HG03159 (cell line): ENCODE data around the gene THSD1.

ENCODE experiments used
- ATAC-seq: cut with Tn5 transposase; IDR thresholded peaks from one replicate; pipeline ENCODE4 v1.9.1; 2021; ENCODE audit warnings: mild to moderate bottlenecking, moderate library complexity; ENCODE audit not compliant: unreplicated experiment

THSD1 gene, protein sequence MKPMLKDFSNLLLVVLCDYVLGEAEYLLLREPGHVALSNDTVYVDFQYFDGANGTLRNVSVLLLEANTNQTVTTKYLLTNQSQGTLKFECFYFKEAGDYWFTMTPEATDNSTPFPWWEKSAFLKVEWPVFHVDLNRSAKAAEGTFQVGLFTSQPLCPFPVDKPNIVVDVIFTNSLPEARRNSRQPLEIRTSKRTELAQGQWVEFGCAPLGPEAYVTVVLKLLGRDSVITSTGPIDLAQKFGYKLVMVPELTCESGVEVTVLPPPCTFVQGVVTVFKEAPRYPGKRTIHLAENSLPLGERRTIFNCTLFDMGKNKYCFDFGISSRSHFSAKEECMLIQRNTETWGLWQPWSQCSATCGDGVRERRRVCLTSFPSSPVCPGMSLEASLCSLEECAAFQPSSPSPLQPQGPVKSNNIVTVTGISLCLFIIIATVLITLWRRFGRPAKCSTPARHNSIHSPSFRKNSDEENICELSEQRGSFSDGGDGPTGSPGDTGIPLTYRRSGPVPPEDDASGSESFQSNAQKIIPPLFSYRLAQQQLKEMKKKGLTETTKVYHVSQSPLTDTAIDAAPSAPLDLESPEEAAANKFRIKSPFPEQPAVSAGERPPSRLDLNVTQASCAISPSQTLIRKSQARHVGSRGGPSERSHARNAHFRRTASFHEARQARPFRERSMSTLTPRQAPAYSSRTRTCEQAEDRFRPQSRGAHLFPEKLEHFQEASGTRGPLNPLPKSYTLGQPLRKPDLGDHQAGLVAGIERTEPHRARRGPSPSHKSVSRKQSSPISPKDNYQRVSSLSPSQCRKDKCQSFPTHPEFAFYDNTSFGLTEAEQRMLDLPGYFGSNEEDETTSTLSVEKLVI

DNA sequence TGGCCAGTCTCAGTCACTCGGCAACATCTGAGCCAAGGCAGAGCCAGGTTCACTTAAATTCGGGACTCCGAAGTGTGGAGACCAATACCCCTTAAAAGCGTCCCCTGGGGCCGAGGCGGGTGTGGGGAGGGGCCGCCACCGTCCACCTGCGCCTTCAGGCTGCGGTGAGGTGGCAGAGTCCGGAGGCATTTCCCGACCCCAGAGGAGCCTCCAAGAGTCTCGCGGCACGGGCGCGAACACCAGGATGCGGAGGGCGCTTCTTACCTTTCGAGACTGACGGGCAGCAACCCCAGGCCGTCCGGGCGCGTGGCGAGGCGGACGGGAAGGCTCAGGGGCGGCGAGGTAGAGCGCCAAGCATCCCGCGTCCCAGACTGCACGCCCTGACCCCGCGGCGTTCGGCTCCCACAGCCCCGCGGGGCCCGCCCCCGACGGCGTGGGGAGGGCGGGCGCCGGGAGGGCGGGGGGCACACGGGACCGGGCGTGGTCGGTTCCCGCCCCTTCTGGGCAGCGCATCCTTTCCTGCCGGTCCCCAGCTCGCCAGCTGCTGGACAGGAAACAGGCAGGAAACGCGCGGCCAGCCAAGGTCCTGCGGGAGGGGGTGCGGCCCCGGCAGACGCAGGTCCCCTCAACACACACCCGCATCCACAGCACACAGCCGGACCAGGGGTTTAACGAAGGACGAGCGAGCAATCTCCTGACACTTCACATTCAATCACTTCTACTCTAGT lies at the start of gene THSD1:
Gene THSD1, minus strand, starts transcription at position 406 of the 728 bp plus-strand sequence. CDS start 3,572 bp downstream, outside the sequence.
- ATAC-seq, result no peak

DNA sequence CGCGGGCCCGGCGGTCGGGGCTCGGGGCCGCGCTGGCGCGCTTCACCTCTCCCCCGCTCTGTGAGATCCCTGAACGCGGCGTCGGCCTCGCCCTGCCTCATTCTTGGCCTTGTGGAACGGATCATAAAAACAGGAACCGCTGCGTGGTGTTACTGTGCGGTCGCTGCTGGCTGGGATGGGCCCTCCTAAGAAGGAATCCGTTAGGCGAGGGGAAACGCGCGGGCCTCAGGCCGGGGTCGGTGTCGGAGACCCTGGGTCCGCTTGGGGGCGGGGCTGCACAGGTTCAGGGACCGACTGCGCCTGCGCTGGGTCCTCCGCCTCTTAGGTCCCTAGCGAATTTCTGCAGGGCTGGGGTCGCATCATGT lies 49.7 kb upstream of the THSD1 start:
- ATAC-seq, result peak; percentile 40

DNA sequence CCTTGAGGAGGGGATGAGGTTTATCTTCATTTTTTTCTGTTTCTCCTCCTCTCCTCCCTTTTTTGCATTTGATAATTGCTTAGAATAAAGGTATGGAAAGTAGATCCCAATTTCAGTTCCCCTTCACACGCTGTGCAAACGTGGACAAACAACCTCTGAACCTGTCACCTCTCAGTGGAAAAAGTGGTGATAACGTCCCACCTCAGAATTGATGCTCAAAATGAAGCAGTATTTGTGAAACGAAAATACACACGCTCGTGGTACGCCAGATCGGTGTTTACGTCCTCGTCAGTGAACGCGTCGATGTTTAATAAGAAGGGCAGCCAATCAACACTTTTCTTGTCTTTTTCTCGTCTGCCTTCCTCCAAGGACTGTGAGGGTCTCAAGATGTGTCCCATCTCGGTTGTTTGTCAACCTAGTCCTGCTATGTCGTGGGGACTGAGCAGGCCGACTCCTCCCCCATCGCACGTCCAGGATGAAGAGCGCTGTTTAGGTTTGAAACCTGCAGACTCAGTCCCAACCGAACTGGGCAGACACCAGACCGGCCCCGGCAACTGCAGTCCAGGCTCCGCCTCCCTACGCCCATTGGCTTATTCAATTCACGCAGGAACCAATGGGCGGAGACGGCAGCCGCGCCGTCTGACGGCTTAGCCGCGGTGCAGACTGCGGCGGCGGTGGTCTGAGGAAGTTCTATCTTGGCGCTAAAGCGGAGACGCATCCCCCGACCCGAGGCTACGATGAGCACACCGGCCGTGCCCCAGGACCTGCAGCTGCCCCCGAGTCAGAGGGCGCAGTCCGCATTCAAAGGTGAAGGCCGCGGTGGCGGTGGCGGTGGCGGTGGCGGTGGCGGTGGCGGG lies 49.1 kb upstream of the THSD1 start, which contains the start of gene CKAP2:
Gene CKAP2, plus strand, starts transcription at position 659 of the 857 bp plus-strand sequence. Its CDS starts 79 bp downstream, at position 738.
- peak; percentile 80 for ATAC-seq

DNA sequence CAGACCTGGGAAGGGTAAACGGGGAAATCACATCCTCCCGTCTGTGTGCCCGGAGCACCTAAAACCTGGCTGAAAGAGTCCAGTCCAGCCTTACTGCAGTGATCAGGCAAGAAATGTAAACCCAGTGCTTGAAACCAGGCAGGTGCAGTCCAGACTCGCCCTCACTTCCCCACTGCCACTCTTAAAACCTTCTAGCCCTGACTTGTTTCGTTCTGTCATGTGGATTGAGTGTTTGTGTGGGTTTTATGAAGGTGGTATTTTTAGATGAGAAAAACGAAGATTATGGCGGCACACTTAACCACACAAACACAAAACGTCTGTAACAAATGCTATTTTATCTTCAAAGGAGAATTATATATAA lies 48.5 kb upstream of the THSD1 start:
- peak; percentile 22 for ATAC-seq

DNA sequence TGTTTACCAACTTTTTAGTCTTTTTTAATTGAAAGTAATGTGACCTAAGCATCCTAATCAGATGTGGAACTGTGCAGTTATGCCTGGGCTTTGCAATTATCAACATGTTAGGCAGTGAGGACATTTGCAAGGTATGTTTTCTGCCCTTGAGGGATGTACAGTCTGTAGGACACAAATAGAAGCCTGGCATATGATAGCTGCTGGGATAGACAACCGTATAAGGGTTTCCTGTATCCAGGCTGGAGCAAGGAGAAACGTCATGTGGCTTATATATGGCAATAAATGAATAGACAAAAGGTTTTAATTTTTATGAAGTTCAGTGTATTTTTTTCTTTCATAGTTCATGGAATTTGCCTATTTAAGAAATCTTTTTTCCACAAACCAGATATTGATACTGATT lies 46.5 kb upstream of the THSD1 start:
- no peak for ATAC-seq

DNA sequence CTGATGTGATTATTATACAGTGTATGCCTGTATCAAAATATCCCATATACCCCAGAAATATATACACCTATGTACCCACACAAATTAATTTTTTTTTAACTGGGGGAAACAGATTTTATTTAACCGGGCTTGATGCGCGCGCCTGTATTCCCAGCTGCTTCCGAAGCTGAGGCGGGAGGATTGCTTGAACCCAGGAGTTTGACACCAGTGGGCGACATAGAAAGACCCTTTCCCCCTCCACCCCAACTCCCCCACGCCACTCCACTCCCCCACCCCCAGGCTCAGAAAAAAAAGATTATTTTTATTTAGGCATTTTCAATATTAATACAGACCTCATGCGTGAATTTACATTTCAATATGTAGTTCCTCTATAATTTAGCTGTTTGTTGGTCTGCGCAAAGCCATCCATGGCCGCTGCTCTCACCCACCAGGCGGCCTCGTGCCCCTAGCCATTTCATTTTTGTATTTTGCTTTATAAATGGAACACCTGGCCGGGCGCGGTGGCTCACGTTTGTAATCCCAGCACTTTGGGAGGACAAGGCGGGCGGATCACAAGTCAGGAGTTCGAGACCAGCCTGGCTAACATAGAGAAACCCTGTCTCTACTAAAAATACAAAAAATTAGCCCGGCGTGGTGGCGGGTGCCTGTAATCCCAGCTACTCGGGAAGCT lies 45.3 kb upstream of the THSD1 start:
- ATAC-seq, result no peak

DNA sequence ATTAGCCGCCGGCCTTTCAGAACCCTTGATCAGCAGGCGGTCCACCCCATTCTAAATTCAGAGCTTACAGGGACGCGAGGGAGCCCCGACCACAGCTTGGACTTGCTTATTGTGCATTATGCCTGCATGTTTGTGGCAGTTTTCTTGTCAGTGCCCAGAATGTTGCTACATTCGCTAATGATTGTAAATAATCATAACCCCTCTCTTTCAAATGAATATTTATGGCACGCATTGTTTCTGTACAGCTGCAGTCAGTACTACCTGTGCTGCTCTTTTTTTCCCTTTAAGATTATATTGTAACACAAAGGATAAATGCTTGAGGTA lies 44.8 kb upstream of the THSD1 start:
- no peak for ATAC-seq

DNA sequence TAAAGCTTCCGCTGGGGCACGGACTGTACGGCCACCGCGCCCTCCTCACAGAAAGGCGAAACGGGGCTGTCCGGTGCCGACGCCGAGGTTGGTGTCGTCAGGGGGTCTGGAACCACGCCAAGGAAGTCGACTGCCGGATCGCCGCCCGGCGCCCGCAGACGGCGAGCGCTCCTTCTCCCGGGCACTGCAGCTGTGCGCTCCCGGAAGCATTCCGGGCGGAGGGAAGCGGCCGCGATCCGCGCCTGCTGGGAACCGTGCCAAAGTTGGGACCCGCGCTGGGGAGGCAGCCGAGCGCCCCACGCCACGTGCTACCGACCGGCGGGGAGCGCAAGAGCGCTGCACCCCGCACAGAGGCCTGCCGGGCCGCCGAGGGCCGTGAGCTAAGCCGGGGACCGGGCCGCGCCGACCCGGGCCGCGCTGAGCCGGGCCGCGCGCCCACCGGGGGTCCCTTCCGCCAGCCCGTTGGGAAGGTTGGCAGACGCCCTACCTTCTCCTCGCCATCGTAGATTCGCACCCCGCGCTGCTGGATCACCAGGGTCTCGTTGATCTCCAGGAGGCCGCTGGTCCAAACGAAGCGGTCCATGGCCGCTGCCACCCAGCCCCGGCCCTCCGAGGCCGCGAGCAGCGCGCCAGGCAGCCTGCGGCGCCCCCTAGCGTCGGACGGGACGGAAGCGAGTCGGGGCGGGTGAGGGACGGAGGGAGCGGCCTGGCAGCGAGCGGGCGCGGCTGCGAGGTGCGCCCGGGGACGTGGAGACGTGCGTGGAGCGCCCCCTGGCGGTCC lies 44.2 kb upstream of the THSD1 start, which contains the start of gene VPS36:
Gene VPS36, minus strand, starts transcription at position 623 of the 781 bp plus-strand sequence. Its CDS starts 40 bp downstream, at position 583.
- peak; percentile 65 for ATAC-seq

DNA sequence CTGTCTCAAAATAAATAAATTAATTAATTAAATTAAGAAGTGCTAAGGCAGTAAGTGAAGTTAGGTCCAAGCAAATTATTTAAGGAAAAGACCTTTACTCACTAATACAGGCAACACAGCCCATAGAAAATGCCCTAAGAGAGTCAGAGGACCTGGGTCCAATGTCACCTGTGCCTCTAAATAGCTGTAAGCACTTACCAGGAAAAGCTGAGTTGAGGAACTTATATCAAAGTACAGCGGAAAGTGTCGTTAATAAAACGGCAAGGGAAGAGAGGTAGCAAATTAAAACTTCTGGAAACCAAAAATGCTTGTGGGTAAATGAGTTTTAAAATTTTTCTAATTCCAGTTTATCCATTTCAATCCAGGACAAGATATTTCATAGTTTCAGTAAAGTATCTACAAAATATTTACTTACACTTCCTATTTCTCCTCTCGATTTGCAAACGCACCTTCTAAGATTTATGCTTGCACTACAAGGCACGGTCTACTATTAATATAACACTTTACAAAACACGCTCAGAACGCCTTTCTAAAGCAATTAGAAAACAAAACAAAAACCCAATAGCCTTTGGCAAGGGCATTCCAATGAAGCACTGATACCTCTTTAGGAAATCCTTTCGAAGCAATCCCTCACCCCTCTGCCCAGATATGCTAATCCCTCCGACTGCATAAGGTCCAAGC lies 43.5 kb upstream of the THSD1 start:
- no peak for ATAC-seq

DNA sequence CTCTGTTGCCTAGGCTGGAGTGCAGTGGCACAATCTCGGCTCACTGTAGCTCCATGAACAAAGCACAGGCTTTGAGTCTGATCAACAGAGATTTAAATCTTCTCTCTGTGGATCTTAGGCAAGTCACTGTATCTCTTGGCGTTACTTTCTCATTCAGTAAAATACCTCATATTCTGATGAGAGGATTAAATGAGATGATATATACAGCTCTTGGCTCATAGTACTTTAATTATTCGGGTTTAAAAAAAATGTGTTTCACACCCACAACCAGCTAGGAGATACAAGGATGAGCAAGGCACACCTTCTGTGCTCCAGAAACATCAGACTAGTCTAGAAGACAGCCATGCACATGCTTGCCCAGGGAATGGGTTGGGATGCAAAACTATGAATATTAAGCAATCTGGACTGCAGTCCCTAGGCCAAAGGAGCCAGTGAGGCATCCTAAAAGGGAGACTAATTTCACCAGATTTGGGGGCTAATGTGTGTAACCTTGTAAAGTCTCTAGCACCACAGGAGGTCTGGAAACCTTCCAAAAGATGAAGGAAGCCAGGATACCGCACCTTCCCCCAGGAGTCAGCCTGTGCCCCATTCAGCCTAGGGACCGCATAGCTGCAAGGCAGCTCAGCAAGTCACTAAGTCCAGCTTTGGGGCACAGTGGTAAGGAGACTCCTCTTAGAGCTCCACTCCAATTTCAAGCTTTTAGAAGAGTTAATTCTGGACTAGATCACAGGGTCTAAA lies 42.0 kb upstream of the THSD1 start:
- ATAC-seq, result no peak

DNA sequence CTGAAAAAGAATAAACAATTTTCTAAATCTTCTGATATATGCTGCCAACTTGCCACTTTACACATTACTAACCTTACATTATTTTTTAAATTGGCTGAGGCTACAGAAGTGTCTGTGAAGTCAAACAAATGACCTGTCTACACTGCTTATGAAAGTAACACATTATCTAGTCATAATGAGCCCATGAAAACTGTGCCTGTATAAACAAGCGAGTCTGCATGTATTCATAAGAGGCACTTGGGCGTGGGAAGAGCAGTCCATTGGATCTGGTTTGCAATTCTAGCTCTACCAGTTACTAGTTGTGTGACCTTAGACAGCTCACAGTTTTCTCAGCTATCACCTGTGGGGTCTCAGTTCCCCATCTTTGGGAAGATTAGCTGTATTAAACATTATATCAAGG lies 41.4 kb upstream of the THSD1 start:
- ATAC-seq, result no peak

DNA sequence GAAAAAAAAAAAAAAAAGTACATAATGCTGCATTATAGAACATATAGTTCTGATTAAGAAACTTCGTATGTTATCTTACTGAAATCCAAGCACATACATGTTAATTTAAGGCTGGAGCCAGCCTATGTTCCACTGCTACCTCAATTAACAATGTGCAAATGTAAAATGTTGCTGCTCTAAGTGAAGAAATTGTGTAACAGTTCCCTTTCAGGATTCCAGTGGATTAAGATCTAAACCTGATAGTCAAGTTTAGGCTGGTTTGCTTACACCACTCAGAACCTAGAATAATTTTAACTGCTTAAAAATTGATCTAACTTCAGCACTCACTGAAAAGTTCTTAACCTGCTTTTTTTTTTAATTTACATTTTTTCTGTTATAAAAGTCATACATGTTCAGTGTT lies 40.3 kb upstream of the THSD1 start:
- no peak for ATAC-seq

DNA sequence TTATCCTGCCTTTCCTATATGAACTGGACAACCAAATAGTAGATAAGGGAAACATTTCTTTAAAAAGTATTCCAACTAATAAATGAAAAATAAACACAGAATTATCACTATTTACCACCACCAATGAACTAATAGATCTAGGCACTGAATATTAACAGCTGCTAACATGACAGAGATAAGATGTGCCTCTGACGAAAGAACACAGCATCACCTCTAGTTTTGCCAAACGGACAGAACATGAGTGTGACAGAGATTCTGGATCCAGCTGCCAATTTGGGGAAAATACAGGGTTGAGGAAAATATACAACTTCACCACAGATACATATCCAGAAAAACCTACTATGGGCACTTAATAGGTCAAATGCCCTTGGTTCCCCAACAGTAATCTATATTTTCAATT lies 26.5 kb upstream of the THSD1 start:
- ATAC-seq, result no peak

DNA sequence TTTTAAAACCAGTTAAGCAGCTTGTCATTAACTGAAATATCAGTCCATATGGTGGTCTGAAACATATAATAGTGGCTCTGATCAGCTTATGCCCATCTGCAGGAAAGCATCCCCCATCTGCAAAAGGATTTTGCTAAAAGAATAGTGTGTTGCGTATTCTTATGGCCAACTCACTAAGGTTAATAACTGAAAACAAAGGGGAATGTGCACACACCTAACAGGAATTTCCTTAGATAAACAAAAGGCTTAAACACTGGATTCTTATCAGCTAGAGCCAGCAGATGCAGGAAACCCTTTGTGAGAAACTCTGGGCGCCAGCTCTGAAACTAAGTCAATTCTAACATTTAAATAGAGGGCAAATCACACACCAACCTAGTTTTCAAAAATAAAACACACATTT lies 22.3 kb upstream of the THSD1 start:
- no peak for ATAC-seq

DNA sequence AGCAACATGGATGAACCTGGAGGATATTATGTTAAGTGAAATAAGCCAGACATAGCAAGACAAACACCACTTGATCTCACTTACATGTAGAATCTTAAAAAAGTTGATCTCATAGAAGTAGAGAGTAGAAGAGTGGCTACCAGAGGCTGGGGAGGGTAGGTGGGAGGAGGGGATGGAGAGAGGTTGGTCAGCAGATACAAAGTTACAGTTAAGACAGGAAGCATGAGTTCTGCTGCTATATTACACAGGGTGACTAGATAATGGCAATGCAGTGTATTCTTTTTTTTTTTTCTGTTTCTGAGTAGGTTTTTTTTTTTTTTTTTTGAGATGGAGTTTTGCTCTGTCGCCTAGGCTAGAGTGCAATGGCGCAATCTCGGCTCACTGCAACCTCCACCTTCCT lies 15.2 kb upstream of the THSD1 start:
- ATAC-seq, result no peak

DNA sequence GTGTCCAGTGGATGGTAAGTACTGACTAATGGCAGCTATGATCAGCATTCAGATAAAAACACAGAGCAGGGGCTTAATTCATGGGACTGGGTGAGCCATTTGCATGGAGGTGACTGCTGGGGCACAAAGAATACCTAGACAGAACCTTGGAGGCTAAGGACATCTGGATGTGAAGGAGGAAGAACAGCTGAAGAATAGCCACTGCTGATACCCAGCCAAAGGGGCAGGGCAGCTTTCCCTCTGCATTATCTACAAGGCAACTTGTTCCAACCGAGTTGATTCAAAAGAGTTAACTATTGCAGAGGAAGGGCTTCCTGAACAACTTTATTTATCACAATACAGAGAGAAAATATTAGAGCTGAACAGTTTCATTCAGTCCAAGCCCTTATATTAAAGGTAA lies 13.1 kb upstream of the THSD1 start:
- no peak for ATAC-seq

DNA sequence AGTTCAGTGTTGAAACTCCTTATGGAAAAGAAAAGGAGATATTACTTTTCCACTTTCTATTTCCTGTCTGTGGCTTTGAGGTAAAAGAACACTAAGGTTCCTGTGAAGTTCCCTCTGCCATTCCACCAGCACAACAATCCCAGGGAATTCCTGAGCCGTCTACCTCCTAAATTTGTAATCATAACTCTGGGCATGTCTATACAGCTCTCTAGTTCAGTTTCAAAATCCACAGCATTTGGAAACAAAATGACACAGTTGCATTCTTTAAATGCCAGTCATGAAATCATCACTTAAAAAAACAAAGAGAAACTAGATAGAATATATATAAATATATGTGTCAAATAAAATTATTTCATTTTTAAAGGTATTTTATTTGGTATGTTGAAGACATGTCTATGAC lies 9.0 kb upstream of the THSD1 start:
- no peak for ATAC-seq

DNA sequence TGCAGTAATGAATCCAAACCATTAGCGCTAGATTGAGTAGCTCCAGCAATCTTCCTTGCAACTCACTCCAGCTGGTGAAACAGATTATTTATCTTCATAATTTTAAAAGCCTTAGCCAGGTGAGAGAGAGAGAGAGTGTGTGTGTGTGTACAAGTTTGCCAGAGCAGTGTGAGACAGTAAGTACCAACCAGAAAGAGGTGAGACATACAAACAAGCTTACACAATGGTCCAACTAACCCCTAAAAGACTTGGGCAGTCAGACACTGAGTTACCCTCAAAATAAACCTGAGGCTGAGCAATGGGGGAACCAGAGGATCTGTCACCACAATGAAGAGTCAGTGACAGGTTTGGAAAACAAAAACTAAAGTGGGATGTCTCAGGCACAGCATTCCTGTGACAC lies 8.1 kb upstream of the THSD1 start:
- ATAC-seq, result no peak
